Midbrain (tissue), 1 donor: ENCODE results near the gene ARPC1B.
A peak's percentile ranks its signal among the peaks of the same experiment; 100 is the strongest.
"Not testable (repeated sequence)": the region's sequence is repeated elsewhere in the genome, so short reads cannot be mapped to it uniquely, and the experiment has no call there.

ENCODE experiments used
- DNase-seq: peaks from one replicate; lab custom pipeline; 2025; lab: John Stamatoyannopoulos, UW

The ARPC1B gene

GRCh38 chr7:99368750-99369389, 5.7 kb upstream of the ARPC1B start:
- DNase-seq: no peak

- no peak for DNase-seq
Observed at GRCh38 chr7:99369767-99370391, 4.7 kb upstream of the ARPC1B start.

- no peak for DNase-seq
Observed at GRCh38 chr7:99371376-99371920, 3.1 kb upstream of the ARPC1B start.

GRCh38 chr7:99372275-99373090, 2.0 kb upstream of the ARPC1B start:
- no peak for DNase-seq

GRCh38 chr7:99373091-99374066, 1.2 kb upstream of the ARPC1B start:
- DNase-seq: no peak

GRCh38 chr7:99375070-99375807, 709 bp downstream of the ARPC1B start:
- DNase-seq: peak; percentile 41

- peak; percentile 10 for DNase-seq
Observed at GRCh38 chr7:99379043-99379577, 4.6 kb downstream of the ARPC1B start.

- DNase-seq: not testable (repeated sequence)
Observed at GRCh38 chr7:99379693-99380031, 5.1 kb downstream of the ARPC1B start.

GRCh38 chr7:99380032-99380822, 5.7 kb downstream of the ARPC1B start:
- DNase-seq: peak; percentile 29

- DNase-seq: no peak
Observed at GRCh38 chr7:99380823-99381663, 6.5 kb downstream of the ARPC1B start.

GRCh38 chr7:99381664-99382075, 7.1 kb downstream of the ARPC1B start:
- no peak for DNase-seq

- DNase-seq: no peak
Observed at GRCh38 chr7:99383203-99383602, 8.7 kb downstream of the ARPC1B start.

- no peak for DNase-seq
Observed at GRCh38 chr7:99383791-99384370, 9.4 kb downstream of the ARPC1B start.

GRCh38 chr7:99384523-99384922, 10.0 kb downstream of the ARPC1B start:
- DNase-seq: no peak

- DNase-seq: no peak
Observed at GRCh38 chr7:99385564-99385963, 11.0 kb downstream of the ARPC1B start.

- DNase-seq: no peak
Observed at GRCh38 chr7:99386584-99387238, 12.2 kb downstream of the ARPC1B start.

- DNase-seq: not testable (repeated sequence)
Observed at GRCh38 chr7:99387239-99387635, 12.7 kb downstream of the ARPC1B start.

- no peak for DNase-seq
Observed at GRCh38 chr7:99387912-99388311, 13.4 kb downstream of the ARPC1B start.
